GM18519 (cell line): Measurements from ENCODE around the gene TAOK1.
"Not testable (repeated sequence)": the region's sequence is repeated elsewhere in the genome, so short reads cannot be mapped to it uniquely, and the experiment has no call there.

ENCODE experiments used
- ATAC-seq: cut with Tn5 transposase; IDR thresholded peaks from one replicate; pipeline ENCODE4 v1.9.1; 2021; ENCODE audit warnings: mild to moderate bottlenecking, moderate library complexity; ENCODE audit not compliant: unreplicated experiment, low FRiP score

The TAOK1 gene

GRCh38 chr17:29442451-29442850 lies 52.3 kb downstream of the TAOK1 start:
- ATAC-seq: no peak

DNA sequence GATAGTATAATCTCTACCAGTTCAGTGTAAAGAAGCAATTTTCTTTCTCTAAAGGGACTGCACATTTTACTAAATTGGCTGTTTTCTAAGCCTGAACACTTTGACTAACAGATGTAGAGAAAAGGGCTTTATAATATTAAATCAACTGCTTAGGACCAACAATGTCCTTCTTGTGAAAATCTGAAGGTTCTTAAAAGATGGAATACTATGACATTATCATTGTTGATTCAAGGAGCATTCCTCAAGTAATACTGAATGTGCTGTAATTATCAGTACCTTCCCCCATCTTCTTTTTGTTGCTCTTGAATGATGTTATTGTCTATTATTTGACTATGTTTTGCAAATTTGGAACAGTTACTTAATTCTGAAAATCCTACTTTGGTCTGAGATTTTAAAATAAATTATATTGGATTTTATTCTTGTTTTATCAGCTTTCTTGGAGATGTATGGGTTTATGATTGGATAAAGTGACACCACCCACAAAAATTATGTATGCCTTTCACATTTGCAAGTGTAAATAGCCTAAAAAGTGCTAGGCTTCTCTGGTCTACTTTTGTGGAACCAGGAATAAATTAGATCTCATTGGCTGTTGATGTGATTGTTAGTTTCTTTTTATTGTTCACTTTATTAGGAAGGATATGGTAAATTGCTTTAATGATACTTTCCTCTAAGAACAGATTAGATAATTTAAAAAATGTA lies 53.0 kb downstream of the TAOK1 start:
- ATAC-seq: no peak

GRCh38 chr17:29444589-29444988 lies 54.4 kb downstream of the TAOK1 start:
- no peak for ATAC-seq

DNA sequence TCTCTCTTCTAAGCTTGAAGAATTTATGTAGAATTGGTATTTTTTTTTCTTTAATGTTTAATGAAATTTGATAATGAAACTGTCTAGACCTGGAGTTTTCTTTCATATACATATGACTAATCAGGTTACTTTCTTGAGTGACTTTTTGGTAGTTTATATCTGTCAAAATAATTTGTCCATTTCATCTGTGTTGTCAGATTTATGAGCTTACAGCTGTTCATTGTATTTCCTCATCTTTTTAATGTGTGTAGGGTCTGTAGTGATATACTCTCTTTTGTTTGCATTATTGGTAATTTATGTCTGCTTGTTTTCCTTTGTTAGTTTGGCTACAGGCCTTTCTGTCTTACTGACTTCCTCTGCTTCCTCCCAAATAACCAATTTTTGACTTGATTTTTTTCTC lies 55.7 kb downstream of the TAOK1 start:
- ATAC-seq: no peak

DNA sequence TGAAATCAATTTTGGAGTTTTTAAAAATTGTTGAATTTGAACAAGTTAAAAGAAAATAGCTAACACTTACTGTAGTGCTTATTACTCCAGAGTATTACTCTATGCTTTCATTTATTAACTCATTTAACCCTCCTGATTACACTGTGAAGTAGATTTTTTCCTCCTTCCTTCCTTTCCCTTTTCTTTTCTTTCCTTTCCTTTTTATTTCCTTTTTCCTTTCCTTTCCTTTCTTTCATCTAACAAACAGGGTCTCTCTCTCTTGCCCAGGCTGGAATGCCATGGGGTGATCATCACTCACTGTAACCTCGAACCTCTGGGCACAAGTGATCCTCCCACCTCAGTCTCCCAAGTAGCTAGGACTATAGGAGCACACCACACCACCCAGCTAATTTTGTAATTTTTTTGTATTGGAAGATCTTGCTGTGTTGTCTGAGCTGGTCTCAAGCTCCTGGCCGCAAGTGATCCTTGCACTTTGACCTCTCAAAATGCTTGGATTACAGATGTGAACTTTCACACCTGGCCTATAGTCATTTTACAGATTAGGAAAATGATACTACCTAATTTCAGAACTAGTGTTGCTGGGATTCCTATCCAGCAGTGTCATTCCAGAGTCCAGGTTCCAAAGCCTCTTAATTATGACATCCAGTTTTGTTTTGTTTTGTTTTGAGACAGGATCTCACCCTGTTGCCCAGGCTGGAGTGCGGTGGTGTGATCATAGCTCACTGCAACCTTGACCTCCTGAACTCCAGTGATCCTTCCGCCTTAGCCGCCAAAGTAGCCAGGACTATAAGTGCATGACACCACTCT lies 59.9 kb downstream of the TAOK1 start:
- ATAC-seq: no peak

GRCh38 chr17:29451121-29451742 lies 61.1 kb downstream of the TAOK1 start:
- no peak for ATAC-seq

GRCh38 chr17:29458066-29458465 lies 67.9 kb downstream of the TAOK1 start:
- no peak for ATAC-seq

DNA sequence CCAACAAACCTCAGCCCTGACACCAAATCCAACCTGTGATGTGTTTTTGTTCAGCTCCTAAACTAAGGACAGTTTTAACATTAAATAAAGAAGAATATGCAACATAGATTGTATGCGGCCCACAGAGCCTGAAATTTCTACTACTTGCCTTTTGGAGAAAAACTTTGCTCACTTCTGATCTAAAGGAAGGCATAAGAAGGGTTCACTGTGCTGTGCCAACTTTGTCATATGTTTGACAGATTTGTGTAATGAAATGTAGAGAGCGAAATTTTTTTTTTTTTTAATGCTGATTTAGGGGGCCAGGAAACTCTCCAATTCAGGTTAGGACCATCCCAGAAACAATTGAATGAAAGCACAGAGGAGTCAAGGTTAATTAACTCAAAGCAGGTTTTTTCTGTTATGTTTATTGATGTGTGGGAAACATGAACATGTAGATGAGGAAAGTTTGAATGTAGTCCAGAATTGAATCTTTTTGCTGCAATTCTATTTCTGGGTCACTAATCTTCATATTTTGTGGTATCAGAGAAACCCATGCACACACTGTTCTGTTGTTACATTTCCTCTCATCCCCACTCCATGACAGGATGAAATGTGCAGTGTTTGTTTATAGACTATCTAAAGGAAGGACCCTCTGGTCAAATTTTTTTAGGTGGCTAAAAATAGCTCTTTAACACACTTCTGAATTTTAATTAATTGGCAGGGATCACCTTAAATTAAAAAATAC lies 71.5 kb downstream of the TAOK1 start:
- ATAC-seq: no peak

GRCh38 chr17:29469276-29469675 lies 79.1 kb downstream of the TAOK1 start:
- ATAC-seq: no peak

DNA sequence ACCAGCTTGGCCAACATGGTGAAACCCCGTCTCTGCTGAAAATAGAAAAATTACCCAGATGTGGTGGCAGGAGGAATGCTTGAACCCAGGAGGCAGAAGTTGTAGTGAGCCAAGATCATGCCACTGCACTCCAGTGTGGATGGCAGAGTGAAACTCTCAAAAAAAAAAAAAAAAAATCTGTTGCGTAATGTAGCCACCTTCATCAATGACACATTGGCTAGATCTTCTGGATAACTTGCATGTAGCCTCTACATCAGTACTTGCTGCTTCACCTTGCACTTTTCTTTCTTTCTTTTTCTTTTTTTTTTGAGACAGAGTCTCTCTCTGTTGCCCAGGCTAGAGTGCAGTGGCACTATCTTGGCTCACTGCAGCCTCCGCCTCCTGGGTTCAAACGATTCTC lies 83.3 kb downstream of the TAOK1 start:
- ATAC-seq: not testable (repeated sequence)

- no peak for ATAC-seq
These were observed 84.1 kb downstream of the TAOK1 start for GRCh38 chr17:29474297-29474696.

- ATAC-seq: no peak
These were observed 85.7 kb downstream of the TAOK1 start for GRCh38 chr17:29475891-29476290.

GRCh38 chr17:29480249-29480928 lies 90.2 kb downstream of the TAOK1 start:
- not testable (repeated sequence) for ATAC-seq

DNA sequence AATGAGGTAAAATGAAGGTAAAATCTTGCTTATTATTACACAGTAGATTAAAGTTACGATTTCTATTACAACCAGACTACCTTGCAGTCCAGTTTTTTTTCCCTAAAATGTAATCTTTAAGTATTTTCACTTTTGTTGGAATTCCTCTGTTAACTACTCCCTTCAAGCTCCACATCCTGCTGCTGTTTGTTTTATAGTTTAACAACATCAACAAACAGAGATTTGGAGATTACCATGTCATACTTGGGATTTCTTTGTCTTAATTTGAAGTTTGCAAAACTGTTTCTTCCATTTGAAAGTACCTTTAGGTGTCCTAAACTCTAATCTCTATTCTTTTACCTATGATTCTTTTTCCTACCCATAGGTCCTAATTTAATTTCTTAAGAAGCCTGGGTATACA lies 93.3 kb downstream of the TAOK1 start:
- ATAC-seq: no peak

- ATAC-seq: no peak
These were observed 104.8 kb downstream of the TAOK1 start for GRCh38 chr17:29495011-29495410.

GRCh38 chr17:29504711-29505110 lies 114.5 kb downstream of the TAOK1 start:
- no peak for ATAC-seq

GRCh38 chr17:29505836-29506235 lies 115.7 kb downstream of the TAOK1 start:
- no peak for ATAC-seq

DNA sequence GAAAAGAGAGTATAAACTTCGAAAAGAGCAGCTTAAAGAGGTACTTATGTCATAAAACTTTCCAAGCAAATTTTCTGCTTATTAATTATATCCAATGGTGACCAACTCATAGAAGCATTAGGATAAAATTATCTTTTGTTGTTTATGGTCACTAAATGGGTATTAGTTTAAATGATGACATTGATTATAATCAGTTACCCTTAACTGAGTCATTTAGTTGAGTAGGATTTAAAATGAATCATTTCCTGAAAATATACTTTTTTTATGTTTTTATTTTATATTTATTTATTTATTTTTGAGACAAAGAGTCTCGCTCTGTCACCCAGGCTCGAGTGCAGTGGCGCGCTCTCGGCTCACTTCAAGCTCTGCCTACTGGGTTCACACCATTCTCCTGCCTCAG lies 120.8 kb downstream of the TAOK1 start:
- no peak for ATAC-seq

DNA sequence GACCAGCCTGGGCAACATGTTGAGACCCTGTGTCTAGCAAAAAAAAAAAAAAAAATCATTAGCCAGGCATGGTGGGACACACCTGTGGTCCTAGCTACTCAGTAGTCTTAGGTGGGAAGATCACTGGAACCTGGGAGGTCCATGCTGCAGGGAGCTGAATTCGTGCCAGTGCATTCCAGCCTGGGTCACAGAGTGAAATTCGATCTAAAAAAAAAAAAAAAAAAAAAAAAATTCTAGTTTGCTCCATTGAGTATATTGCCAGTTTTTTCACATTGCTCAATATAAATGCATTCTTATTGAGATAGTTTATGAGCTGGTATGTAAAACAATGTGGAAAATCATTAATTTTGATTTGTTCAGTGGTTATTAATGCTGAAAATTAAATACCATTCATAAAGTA lies 124.6 kb downstream of the TAOK1 start:
- no peak for ATAC-seq

GRCh38 chr17:29518359-29518758 lies 128.2 kb downstream of the TAOK1 start:
- ATAC-seq: no peak
